ENCODE measurements around the gene INSYN2B.

The INSYN2B gene

GRCh38 chr5:169991115-169991869 lies 11.0 kb upstream of the INSYN2B start:
- no peak for DNase-seq
- peaks cover 91% of the 10 kb centered on the region for H3K36me3 Mint-ChIP-seq (ENCODE audit: low read depth)
- H3K4me3 Mint-ChIP-seq, result no peak overlapping the region
- peak overlapping the region; percentile 44 for H3K27ac Mint-ChIP-seq
- H3K4me1 Mint-ChIP-seq (ENCODE audit: low read depth), result no peaks in the 10 kb centered on the region
- H3K27me3 Mint-ChIP-seq, result no peaks in the 10 kb centered on the region
- no peaks in the 10 kb centered on the region for H3K9me3 Mint-ChIP-seq

DNA sequence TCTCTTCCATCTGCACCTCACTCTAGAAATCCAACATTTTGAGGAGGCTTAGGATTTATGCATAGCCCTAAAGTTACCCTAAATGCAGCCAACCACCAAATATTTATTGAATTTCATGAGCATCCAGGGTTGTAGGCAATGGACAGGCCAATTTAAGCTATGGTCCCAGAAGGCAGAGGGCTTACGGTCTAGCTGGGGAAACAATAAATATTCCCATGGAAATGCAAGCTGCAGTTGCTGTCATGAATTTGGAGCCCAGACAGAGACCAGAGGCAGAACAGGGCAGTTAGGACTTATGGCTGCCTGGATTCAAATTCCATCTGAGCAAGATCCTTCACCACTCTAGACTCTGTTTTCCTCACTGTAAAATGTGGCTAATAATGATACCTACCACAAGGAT lies 9.1 kb upstream of the INSYN2B start:
- H3K9me3 Mint-ChIP-seq, result no peaks in the 10 kb centered on the region
- no peak for DNase-seq
- no peak overlapping the region for H3K4me3 Mint-ChIP-seq
- peaks cover 92% of the 10 kb centered on the region for H3K36me3 Mint-ChIP-seq (ENCODE audit: low read depth)
- H3K27me3 Mint-ChIP-seq, result no peaks in the 10 kb centered on the region
- H3K4me1 Mint-ChIP-seq (ENCODE audit: low read depth), result no peaks in the 10 kb centered on the region
- H3K27ac Mint-ChIP-seq, result no peak overlapping the region

GRCh38 chr5:169988947-169989346 lies 8.7 kb upstream of the INSYN2B start:
- Mint-ChIP-seq H3K9me3 (no peaks in the 10 kb centered on the region), H3K27me3 (no peaks in the 10 kb centered on the region), H3K27ac (peak overlapping the region; percentile 37), H3K4me3 (no peak overlapping the region), H3K4me1 (ENCODE audit: low read depth) (no peaks in the 10 kb centered on the region), H3K36me3 (ENCODE audit: low read depth) (peaks cover 92% of the 10 kb centered on the region)
- no peak for DNase-seq

DNA sequence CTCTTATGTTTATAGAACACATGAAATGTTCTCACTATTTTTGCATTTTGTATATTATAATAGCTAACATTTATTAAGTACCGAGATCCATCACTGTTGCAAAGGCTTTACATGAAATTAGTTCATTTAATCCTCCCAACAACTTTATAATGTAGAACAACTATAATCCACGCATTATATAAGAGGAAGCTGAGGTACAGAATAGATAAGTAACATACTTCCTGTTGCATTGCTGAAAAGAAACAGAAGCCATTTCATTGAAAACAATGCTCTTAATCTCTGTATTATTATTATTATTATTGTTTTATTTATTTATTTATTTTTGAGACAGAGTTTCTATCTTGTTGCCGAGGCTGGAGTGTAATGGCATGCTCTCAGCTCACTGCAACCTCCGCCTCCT lies 7.9 kb upstream of the INSYN2B start:
- Mint-ChIP-seq H3K27me3 (no peaks in the 10 kb centered on the region), H3K9me3 (no peaks in the 10 kb centered on the region), H3K4me1 (ENCODE audit: low read depth) (no peaks in the 10 kb centered on the region), H3K4me3 (no peak overlapping the region), H3K27ac (no peak overlapping the region), H3K36me3 (ENCODE audit: low read depth) (peaks cover 92% of the 10 kb centered on the region)
- no peak for DNase-seq

DNA sequence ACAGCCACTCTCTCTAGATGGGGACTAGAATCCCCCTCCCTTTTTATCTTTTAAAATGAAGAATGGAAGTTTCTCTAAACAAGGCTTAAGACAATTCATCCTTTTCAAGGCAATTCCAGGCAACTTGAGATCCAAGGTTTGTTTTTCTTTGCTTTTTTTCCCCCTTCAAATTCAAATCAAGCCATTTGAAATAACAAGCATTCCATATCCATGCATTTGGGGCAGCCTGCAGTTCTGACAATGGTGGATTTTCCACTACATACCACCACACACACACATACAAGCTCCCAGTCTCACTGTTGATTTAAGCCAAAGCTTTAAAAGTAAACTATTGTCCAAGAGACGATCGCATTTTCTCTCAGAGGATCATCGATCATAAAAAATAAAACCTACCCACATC lies 424 bp downstream of the INSYN2B start:
- DNase-seq, result no peak
- H3K27me3 Mint-ChIP-seq, result no peaks in the 10 kb centered on the region
- no peaks in the 10 kb centered on the region for H3K4me1 Mint-ChIP-seq (ENCODE audit: low read depth)
- H3K4me3 Mint-ChIP-seq, result no peak overlapping the region
- peaks cover 57% of the 10 kb centered on the region for H3K36me3 Mint-ChIP-seq (ENCODE audit: low read depth)
- H3K27ac Mint-ChIP-seq, result no peak overlapping the region
- no peaks in the 10 kb centered on the region for H3K9me3 Mint-ChIP-seq

DNA sequence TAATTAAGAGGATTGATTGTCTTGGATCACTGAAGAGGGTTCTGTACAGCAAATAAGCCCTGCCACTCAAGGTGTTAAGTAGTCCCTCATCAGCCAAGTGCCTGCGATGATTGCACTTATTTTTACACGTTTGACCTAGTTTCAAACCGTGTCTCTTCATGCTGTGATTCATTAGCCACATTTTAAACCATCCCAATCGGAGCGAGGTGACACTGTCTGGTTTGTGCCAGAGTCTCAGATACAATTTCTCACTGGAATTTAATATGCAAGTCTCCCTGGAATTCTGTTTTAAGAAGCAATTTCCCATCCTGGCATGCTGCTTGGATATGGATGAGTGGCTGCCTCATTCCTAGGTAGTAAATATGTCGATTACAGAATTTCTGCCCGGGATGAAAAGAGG lies 1.6 kb downstream of the INSYN2B start:
- H3K36me3 Mint-ChIP-seq (ENCODE audit: low read depth), result peaks cover 49% of the 10 kb centered on the region
- no peaks in the 10 kb centered on the region for H3K27me3 Mint-ChIP-seq
- no peak for DNase-seq
- no peak overlapping the region for H3K27ac Mint-ChIP-seq
- no peaks in the 10 kb centered on the region for H3K4me1 Mint-ChIP-seq (ENCODE audit: low read depth)
- no peak overlapping the region for H3K4me3 Mint-ChIP-seq
- H3K9me3 Mint-ChIP-seq, result no peaks in the 10 kb centered on the region

DNA sequence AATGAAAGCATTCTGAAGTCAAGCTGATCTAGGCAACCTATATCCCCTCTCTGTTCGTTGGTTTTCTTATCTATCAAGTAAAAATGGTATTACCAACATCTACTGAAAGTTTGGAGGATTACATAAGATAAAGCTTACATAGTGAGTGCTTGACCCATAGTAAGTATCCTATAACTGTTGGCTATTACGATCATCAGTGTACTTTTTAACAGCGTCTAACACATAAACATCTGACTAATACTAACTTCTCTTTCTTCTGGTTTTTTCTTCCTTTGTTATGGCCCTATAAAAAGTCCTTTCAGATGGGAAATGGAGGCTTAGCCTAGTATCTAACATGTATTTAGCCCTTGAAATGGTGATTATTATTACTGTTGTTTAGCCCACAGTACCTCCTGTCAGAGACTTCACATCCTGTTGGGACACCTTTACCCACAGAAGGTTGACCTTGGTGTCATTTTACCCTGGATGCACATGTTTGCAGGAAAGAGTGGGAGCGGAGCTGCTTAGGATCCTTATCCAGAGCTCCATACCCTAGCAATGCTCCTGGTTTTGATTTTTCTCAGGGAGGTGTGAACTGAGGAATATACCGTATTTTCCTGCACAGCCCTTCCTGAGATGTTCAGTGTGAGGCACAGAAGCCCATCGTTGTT lies 6.0 kb downstream of the INSYN2B start:
- DNase-seq, result no peak
- peaks cover 39% of the 10 kb centered on the region for H3K36me3 Mint-ChIP-seq (ENCODE audit: low read depth)
- no peaks in the 10 kb centered on the region for H3K4me1 Mint-ChIP-seq (ENCODE audit: low read depth)
- no peaks in the 10 kb centered on the region for H3K27me3 Mint-ChIP-seq
- no peaks in the 10 kb centered on the region for H3K9me3 Mint-ChIP-seq
- no peak overlapping the region for H3K27ac Mint-ChIP-seq
- no peak overlapping the region for H3K4me3 Mint-ChIP-seq

- no peak for DNase-seq
- Mint-ChIP-seq H3K36me3 (ENCODE audit: low read depth) (peaks cover 34% of the 10 kb centered on the region), H3K4me1 (ENCODE audit: low read depth) (no peaks in the 10 kb centered on the region), H3K4me3 (no peak overlapping the region), H3K27ac (peak overlapping the region; percentile 19), H3K9me3 (no peaks in the 10 kb centered on the region), H3K27me3 (no peaks in the 10 kb centered on the region)
Measured at GRCh38 chr5:169973056-169973455, 7.2 kb downstream of the INSYN2B start.

DNA sequence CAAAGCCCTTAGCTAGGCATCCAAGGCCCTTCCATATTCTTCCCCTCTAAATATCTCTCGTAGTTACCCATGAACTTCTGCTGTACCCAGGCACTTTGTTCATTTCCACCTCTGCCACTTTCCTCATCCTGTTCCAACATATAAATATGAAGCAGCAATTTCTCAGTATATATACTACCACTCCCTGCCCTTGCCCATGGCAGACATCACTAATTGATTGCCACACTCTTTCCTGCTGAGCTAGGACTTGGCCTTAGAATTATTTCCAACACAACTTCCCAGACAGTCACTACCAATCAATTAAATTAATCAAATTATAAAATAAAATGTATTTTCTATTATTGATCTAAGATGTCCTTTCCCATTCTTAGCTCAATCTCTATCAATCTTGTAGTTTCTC lies 8.5 kb downstream of the INSYN2B start:
- Mint-ChIP-seq H3K9me3 (no peaks in the 10 kb centered on the region), H3K27ac (no peak overlapping the region), H3K4me1 (ENCODE audit: low read depth) (no peaks in the 10 kb centered on the region), H3K27me3 (no peaks in the 10 kb centered on the region), H3K4me3 (no peak overlapping the region), H3K36me3 (ENCODE audit: low read depth) (peaks cover 36% of the 10 kb centered on the region)
- DNase-seq, result no peak

DNA sequence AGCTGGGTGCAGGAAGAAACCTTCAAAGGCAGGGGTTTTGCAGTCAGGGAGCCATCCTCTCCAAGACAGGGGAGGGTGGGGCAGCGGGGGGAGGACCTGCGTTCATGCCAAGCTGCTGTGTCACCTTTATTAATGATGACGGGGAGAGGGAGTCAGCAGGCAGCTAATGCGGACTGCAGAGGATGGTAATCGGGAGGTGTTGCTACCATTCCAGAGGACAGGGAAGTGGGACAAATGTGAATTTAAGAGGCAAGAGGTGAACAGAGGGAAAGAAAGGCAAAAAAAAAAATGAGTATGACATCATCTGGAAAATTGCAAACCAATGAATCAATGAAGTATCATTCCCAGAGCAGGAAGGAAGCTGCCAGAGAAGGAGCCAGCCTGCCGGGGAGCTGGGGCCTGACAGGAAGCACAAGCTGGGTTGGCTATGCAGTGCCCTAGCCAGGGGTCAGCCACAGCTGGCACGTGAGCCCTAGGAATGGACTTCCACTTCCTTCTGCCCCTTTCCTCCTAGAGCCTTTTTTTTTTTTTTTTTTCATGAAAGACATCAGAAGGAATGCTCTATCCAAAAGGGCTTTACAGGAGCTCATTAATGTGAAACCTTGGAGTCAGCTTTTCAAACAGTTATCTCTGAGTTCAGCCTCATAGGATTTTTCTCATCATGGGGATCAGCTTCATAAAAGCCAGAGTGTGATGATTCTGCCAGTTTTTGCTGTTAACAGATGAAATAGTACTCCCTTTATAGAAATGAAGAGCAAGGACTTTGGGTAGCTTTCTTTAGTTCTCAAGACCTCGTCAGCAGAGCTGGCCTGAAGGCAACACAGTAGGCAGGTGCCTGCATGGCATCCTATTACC lies 9.2 kb downstream of the INSYN2B start:
- no peak overlapping the region for H3K27ac Mint-ChIP-seq

GRCh38 chr5:169970339-169970738 lies 10.0 kb downstream of the INSYN2B start:
- H3K36me3 Mint-ChIP-seq (ENCODE audit: low read depth), result peaks cover 37% of the 10 kb centered on the region
- H3K4me3 Mint-ChIP-seq, result no peak overlapping the region
- H3K27me3 Mint-ChIP-seq, result no peaks in the 10 kb centered on the region
- no peak for DNase-seq
- H3K4me1 Mint-ChIP-seq (ENCODE audit: low read depth), result peaks cover 1% of the 10 kb centered on the region
- H3K9me3 Mint-ChIP-seq, result no peaks in the 10 kb centered on the region
- peak overlapping the region; percentile 38 for H3K27ac Mint-ChIP-seq

More for the DNA sequence above, 9.2 kb downstream of the INSYN2B start:
- Mint-ChIP-seq H3K4me3 (no peak overlapping the region), H3K27me3 (no peaks in the 10 kb centered on the region), H3K9me3 (no peaks in the 10 kb centered on the region), H3K4me1 (ENCODE audit: low read depth) (no peaks in the 10 kb centered on the region), H3K36me3 (ENCODE audit: low read depth) (peaks cover 38% of the 10 kb centered on the region)
- DNase-seq, result no peak

DNA sequence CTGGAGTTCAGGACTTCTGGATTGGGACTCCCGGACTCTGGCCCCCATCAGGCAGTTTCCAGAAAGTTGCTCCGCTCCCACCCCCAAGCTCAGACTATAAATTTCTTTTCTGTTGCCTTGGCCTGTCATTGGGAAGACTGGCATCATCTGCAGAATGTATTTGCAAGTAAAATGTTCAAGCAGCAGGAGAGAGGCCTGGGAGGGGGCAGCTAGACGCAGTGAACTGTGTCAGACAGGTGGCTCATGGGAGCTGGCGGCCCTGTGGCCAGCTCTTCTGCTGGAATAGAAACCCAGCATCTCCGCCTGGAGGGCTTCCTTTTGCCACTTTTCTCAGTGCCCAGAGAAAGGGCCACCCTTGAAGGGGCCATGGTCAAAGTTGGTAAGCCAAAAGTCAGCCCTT lies 16.0 kb downstream of the INSYN2B start:
- Mint-ChIP-seq H3K9me3 (no peaks in the 10 kb centered on the region), H3K27ac (no peak overlapping the region), H3K4me3 (no peak overlapping the region), H3K4me1 (ENCODE audit: low read depth) (peaks cover 2% of the 10 kb centered on the region), H3K36me3 (ENCODE audit: low read depth) (peaks cover 43% of the 10 kb centered on the region), H3K27me3 (no peaks in the 10 kb centered on the region)
- no peak for DNase-seq

DNA sequence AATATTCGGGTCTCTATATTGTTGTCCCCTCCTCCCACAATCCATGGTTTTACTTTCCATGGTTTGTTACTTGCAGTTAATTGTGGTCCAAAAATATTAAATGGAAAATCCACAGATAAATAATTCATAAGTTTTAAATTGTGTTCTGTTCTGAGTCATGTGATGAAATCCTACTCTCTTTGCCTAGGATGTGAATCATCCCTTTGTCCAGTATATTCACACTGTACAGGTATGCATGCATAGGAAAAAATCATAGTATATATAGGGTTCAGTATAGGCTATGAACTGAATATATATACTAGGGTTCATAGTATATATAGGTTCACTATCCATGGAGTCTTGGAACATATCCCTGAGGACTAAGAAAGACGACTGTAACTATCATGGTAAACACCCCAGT lies 19.6 kb downstream of the INSYN2B start:
- H3K27me3 Mint-ChIP-seq, result no peaks in the 10 kb centered on the region
- H3K36me3 Mint-ChIP-seq (ENCODE audit: low read depth), result peaks cover 35% of the 10 kb centered on the region
- no peak for DNase-seq
- no peak overlapping the region for H3K4me3 Mint-ChIP-seq
- H3K27ac Mint-ChIP-seq, result no peak overlapping the region
- no peaks in the 10 kb centered on the region for H3K9me3 Mint-ChIP-seq
- peaks cover 2% of the 10 kb centered on the region for H3K4me1 Mint-ChIP-seq (ENCODE audit: low read depth)

DNA sequence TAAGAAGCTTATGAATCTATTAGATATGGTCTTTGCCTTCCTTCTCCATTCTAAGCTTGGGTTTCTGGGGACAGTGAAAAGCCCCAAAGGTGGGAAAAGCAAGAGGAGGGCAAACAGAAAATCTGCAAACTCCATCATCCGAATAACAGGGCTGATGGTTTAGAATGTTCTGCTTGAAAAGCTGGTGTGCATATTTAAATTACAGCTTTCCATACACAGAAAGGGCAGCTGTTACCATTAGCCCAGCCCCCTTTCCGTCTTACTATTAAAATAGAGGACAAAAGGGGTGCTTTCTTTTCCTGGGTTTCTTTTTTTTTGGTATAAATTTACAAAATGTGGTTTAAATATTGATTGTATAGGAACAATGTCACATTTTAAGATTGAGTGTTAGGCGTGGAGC lies 22.0 kb downstream of the INSYN2B start:
- DNase-seq, result no peak
- Mint-ChIP-seq H3K27me3 (no peaks in the 10 kb centered on the region), H3K27ac (no peak overlapping the region), H3K4me3 (no peak overlapping the region), H3K4me1 (ENCODE audit: low read depth) (no peaks in the 10 kb centered on the region), H3K36me3 (ENCODE audit: low read depth) (peaks cover 35% of the 10 kb centered on the region), H3K9me3 (no peaks in the 10 kb centered on the region)

DNA sequence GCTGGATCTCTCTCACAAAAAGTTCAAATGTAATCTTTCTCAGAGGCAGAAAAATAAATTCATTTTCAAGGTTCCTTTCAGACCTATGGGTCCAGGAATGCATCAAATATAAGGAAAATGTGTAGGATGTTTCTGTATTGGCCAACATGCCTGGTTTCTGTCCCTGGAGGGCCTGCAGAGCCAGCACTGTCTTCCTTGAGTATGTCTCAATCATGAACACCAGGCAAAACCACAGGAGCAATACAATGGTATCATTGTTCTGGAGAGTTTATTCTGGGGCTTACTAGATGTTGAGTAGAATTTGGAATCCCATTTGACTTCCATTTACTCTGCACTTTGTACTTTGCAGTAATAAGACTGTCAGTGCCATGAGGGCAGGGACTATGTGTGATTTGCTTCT lies 23.5 kb downstream of the INSYN2B start:
- no peak for DNase-seq
- H3K4me3 Mint-ChIP-seq, result no peak overlapping the region
- H3K4me1 Mint-ChIP-seq (ENCODE audit: low read depth), result no peaks in the 10 kb centered on the region
- H3K27me3 Mint-ChIP-seq, result no peaks in the 10 kb centered on the region
- no peaks in the 10 kb centered on the region for H3K9me3 Mint-ChIP-seq
- H3K27ac Mint-ChIP-seq, result no peak overlapping the region
- H3K36me3 Mint-ChIP-seq (ENCODE audit: low read depth), result peaks cover 39% of the 10 kb centered on the region
